Kidney (tissue), 14 donors: Measurements from ENCODE around the gene ARNT2. TPM values are rescaled to one million over a fixed set of nuclear protein-coding genes. Genes with fewer than 3 reads are reported as not detected.
"Not testable (repeated sequence)": the region's sequence is repeated elsewhere in the genome, so short reads cannot be mapped to it uniquely, and the experiment has no call there.

ENCODE experiments used
- DNase-seq, 5 donors: peaks; one replicate each; pipeline ENCODE4 v3.0.0-alpha.2; 2013 to 2020
- FAIRE-seq: peaks from 2 replicates; lab custom pipeline; 2012; peaks lifted over from hg19 to GRCh38; lab: Jason Lieb, UNC
- H3K27ac ChIP-seq, 2 donors: one replicate each; pipeline ENCODE4 v1.7.0; 2013; ENCODE audit warnings: low read depth in 2 of 2, low read length in 2 of 2, inconsistent platforms in 1 of 2
- H3K27me3 ChIP-seq: one replicate; pipeline ENCODE4 v1.7.1; 2013; ENCODE audit warnings: low read length, inconsistent platforms; ENCODE audit not compliant: control insufficient read depth, insufficient read depth
- H3K36me3 ChIP-seq, 3 donors: one replicate each; pipeline versions ENCODE4 v1.7.0 to v1.7.1; 2013; ENCODE audit warnings: low read length in 3 of 3, control low read depth in 1 of 3, inconsistent platforms in 1 of 3; ENCODE audit not compliant: insufficient read depth in 3 of 3, control insufficient read depth in 2 of 3
- H3K4me1 ChIP-seq, 3 donors: one replicate each; pipeline versions ENCODE4 v1.7.0 to v1.7.1; 2013; ENCODE audit warnings: low read length in 3 of 3, inconsistent platforms in 1 of 3, low read depth in 1 of 3; ENCODE audit not compliant: control insufficient read depth in 2 of 3, insufficient read depth in 2 of 3
- H3K4me3 ChIP-seq, 3 donors: one replicate each; pipeline versions ENCODE4 v1.7.0 to v1.8.1; 2013; ENCODE audit warnings: low read length in 3 of 3, control low read depth in 1 of 3, inconsistent platforms in 1 of 3
- H3K9ac ChIP-seq, 3 donors: one replicate each; pipeline versions ENCODE4 v1.7.0 to v1.7.1; 2013; ENCODE audit warnings: low read length in 3 of 3, control low read depth in 1 of 3, inconsistent platforms in 1 of 3
- H3K9me3 ChIP-seq, 3 donors: one replicate each; pipeline versions ENCODE4 v1.7.0 to v1.7.1; 2013; ENCODE audit warnings: low read length in 3 of 3, control low read depth in 1 of 3, inconsistent platforms in 1 of 3; ENCODE audit not compliant: control insufficient read depth in 2 of 3, insufficient read depth in 1 of 3
- intact Hi-C: fragments of 100-400 bp; cut with DNase I; formaldehyde crosslinking; loops from one replicate; pipeline ENCODE4 v1.11.1; 2022
- polyA plus RNA-seq: library from polyadenylated mRNA; stranded (reverse); fragments of 350-450 nt; fragmentation: Illumina TruSeq; extraction: RNeasy Lipid Tissue Mini Kit (QIAGEN cat#74804); gene quantifications from one replicate; pipeline ENCODE4 v1.2.3, GENCODE V29; 2014; ENCODE audit warnings: low read depth, low replicate concordance; ENCODE audit not compliant: insufficient read depth
- total RNA-seq: library from RNA; stranded (reverse); fragmentation: NEBNext Ultra II Directional; extraction: Animal tissue kit (Norgen Biotek cat#: 25700); gene quantifications from one replicate; pipeline ENCODE4 v1.2.1, GENCODE V29; 2021
- TF ChIP-seq, protein P1 (sequence below): IDR thresholded peaks from 3 replicates; pipeline ENCODE4 v1.5.1; 2012; ENCODE audit warnings: mild to moderate bottlenecking, moderate library complexity, borderline replicate concordance; ENCODE audit not compliant: insufficient read depth; ENCODE audit errors: extremely low read depth
- donor health status: control.
- donor health status: control.
- donor health status: control.
- donor health status: control.
- donor health status: control.
- donor health status: DM: yes; HTN: yes; CAD: no.
- donor health status: Normal renal cell carcinoma (clear cell type).

Gene ARNT2
- total and polyA plus RNA-seq, 2 donors from 2014 or later, result 12.2 to 38.2 TPM

DNA sequence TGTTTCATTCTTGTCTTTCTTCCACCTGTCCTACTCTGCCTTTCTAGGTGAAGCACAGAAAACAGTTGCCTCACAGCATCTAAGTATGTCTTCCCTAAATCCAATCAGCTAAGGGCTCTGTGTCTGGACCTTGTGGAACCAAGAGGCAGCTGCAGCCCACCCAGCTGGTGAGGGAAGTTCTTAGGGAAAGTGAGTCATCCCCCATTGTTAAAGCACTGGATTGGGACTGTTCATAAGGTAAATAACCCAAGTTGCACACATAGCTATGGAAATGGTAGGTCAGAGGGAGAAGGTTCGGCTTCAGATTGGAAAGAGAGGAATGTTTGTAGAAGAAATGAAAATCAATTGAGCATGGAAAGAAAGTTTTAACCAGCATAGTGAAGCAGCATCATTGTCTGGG, 18.0 kb upstream of the ARNT2 start:
- Histone ChIP-seq H3K27me3 (no peaks in the 10 kb centered on the region), H3K9ac (no peak overlapping the region), H3K36me3 (no peaks in the 10 kb centered on the region), H3K4me3 (no peak overlapping the region), H3K27ac (no peak overlapping the region), H3K9me3 (no peaks in the 10 kb centered on the region), H3K4me1 (no peaks in the 10 kb centered on the region)
- no peak for DNase-seq
- no peak for FAIRE-seq
- TF ChIP-seq, protein P1, sequence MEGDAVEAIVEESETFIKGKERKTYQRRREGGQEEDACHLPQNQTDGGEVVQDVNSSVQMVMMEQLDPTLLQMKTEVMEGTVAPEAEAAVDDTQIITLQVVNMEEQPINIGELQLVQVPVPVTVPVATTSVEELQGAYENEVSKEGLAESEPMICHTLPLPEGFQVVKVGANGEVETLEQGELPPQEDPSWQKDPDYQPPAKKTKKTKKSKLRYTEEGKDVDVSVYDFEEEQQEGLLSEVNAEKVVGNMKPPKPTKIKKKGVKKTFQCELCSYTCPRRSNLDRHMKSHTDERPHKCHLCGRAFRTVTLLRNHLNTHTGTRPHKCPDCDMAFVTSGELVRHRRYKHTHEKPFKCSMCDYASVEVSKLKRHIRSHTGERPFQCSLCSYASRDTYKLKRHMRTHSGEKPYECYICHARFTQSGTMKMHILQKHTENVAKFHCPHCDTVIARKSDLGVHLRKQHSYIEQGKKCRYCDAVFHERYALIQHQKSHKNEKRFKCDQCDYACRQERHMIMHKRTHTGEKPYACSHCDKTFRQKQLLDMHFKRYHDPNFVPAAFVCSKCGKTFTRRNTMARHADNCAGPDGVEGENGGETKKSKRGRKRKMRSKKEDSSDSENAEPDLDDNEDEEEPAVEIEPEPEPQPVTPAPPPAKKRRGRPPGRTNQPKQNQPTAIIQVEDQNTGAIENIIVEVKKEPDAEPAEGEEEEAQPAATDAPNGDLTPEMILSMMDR, result no peak
- intact Hi-C loops, result no loop called here

DNA sequence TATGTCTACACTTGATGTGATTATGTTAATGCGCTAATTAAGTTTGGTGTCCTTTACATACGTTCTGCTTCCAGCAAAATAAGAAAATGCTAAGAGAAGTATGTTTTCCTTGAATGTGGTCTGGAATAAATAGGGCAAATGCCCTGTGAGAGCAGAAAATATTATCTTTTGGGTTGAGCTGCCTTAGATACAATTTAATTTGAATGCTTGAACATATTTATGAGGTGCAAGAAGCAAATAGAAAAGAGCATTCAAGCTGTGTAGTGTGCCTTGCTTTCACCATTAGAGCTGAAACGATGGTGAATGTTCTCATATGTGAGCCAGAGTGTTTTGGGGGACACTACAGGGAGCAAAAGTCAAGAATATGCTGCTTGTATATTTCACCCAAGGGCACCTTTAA, 15.9 kb upstream of the ARNT2 start:
- Histone ChIP-seq H3K36me3 (no peaks in the 10 kb centered on the region), H3K4me1 (no peaks in the 10 kb centered on the region), H3K4me3 (no peak overlapping the region), H3K27me3 (no peaks in the 10 kb centered on the region), H3K9ac (no peak overlapping the region), H3K27ac (no peak overlapping the region), H3K9me3 (no peaks in the 10 kb centered on the region)
- intact Hi-C loops, result no loop called here
- DNase-seq, result no peak
- no peak for FAIRE-seq
- TF ChIP-seq, protein P1, result no peak

DNA sequence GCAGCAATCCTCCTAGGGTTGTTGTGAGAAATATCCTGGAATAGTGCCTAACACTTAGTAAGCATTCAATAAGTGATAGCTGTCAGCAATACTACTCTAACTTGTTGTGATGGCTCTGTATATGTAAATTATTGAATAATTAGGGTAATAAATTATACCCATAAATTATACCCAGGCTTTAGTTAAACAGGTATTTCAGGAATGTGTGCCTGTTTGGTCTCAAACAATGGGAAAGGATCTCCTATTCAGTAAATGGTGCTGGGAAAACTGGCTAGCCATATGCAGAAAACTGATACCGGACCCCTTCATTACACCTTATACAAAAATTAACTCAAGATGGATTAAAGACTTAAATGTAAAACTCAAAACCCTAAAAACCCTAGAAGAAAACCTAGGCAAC, 14.8 kb upstream of the ARNT2 start:
- intact Hi-C loops, result no loop called here
- Histone ChIP-seq H3K9me3 (no peaks in the 10 kb centered on the region), H3K9ac (no peak overlapping the region), H3K36me3 (no peaks in the 10 kb centered on the region), H3K27me3 (no peaks in the 10 kb centered on the region), H3K4me1 (no peaks in the 10 kb centered on the region), H3K4me3 (no peak overlapping the region), H3K27ac (no peak overlapping the region)
- no peak for DNase-seq
- no peak for FAIRE-seq
- TF ChIP-seq, protein P1, result no peak

DNA sequence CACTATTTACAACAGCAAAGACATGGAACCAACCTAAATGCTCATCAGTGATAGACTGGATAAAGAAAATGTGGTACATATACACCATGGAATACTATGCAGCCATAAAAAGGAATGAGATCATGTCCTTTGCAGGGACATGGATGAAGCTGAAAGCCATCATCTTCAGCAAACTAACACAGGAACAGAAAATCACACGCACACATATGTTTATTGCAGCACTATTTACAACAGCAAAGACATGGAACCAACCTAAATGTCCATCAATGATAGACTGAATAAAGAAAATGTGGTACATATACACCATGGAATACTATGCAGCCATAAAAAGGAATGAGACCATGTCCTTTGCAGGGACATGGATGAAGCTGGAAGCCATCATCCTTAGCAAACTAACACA, 13.2 kb upstream of the ARNT2 start:
- FAIRE-seq, intact Hi-C loops, DNase-seq, H3K36me3 ChIP-seq, H3K9me3 ChIP-seq, H3K4me1 ChIP-seq, H3K27me3 ChIP-seq, H3K4me3 ChIP-seq, H3K9ac ChIP-seq, H3K27ac ChIP-seq: not testable (repeated sequence)
